BJ (cell line): Measurements from ENCODE around the gene AKAP6. TPM values are rescaled to one million over a fixed set of nuclear protein-coding genes. Genes with fewer than 3 reads are reported as not detected.

ENCODE experiments used
- CTCF ChIA-PET: fragments of 350-600 bp; formaldehyde crosslinking; extraction: SDS; loops from one replicate; lab custom pipeline; 2021; ENCODE audit warnings: antibody characterized with exemption, inconsistent platforms; lab: Yijun Ruan, JAX
- POLR2A ChIA-PET: fragments of 300-600 bp; sonication (Branson Sonifier 250); formaldehyde crosslinking; extraction: SDS; loops from one replicate; lab custom pipeline; 2021; ENCODE audit warnings: antibody characterized with exemption; lab: Charles Lee
- DNase-seq: peaks from one replicate; pipeline ENCODE4 v3.0.0-alpha.2; 2011; ENCODE audit warnings: low read depth
- H3K27me3 ChIP-seq: 2 replicates; pipeline ENCODE4 v1.6.0; 2011; ENCODE audit warnings: low read length; ENCODE audit not compliant: control insufficient read depth, insufficient read depth
- H3K36me3 ChIP-seq: 2 replicates; pipeline ENCODE4 v1.5.1; 2011; ENCODE audit warnings: low read length; ENCODE audit not compliant: control insufficient read depth, insufficient read depth
- H3K4me3 ChIP-seq: 2 replicates; pipeline ENCODE4 v1.5.1; 2011; ENCODE audit warnings: low read depth, mild to moderate bottlenecking, control low read depth, low read length
- CTCF ChIP-seq: IDR thresholded peaks from 2 replicates; pipeline ENCODE4 v1.5.1; 2011; ENCODE audit warnings: low read depth, mild to moderate bottlenecking, control low read depth, inconsistent platforms, low read length, moderate library complexity; ENCODE audit not compliant: insufficient read depth
- polyA plus RNA-seq: library from polyadenylated mRNA; depleted of rRNA; stranded (reverse); fragments of >200 nt; gene quantifications from 2 replicates; pipeline ENCODE4 v1.2.3, GENCODE V29; 2011

Gene AKAP6
- polyA plus RNA-seq, 1 experiment, result 18.5 TPM

- TF ChIP-seq CTCF, result no peak
- CTCF ChIA-PET, result interaction anchor here (0.6 to 1.3 kb wide), 2 partner anchors 9 to 16 kb away, joined by 3 to 4 read pairs; no protein-coding TSS in a partner anchor
- no peak overlapping the region for H3K4me3 ChIP-seq
Observed at GRCh38 chr14:32310876-32311275, 18.2 kb upstream of the AKAP6 start.

GRCh38 chr14:32311294-32312009 lies 17.6 kb upstream of the AKAP6 start:
- no peaks in the 10 kb centered on the region for H3K27me3 ChIP-seq
- POLR2A ChIA-PET, result no interaction called here
- no peak overlapping the region for H3K4me3 ChIP-seq
- TF ChIP-seq CTCF, result no peak
- no peaks in the 10 kb centered on the region for H3K36me3 ChIP-seq
- CTCF ChIA-PET, result interaction anchor here (0.6 to 1.3 kb wide), 2 partner anchors 9 to 15 kb away, joined by 3 to 4 read pairs; no protein-coding TSS in a partner anchor
- no peak for DNase-seq

More at GRCh38 chr14:32310876-32311275, 18.2 kb upstream of the AKAP6 start:
- POLR2A ChIA-PET, result no interaction called here
- DNase-seq, result no peak
- Histone ChIP-seq H3K27me3 (no peaks in the 10 kb centered on the region), H3K36me3 (no peaks in the 10 kb centered on the region)

- ChIA-PET CTCF (interaction anchor here (1.3 kb wide), 1 partner anchor 8 kb away, joined by 4 read pairs; no protein-coding TSS in a partner anchor), POLR2A (no interaction called here)
- Histone ChIP-seq H3K27me3 (no peaks in the 10 kb centered on the region), H3K36me3 (no peaks in the 10 kb centered on the region), H3K4me3 (no peak overlapping the region)
- DNase-seq, result no peak
- no peak for TF ChIP-seq CTCF
Observed at GRCh38 chr14:32312010-32312331, 17.1 kb upstream of the AKAP6 start.

GRCh38 chr14:32313844-32314376 lies 15.2 kb upstream of the AKAP6 start:
- POLR2A ChIA-PET, result no interaction called here
- DNase-seq, result no peak
- no peak overlapping the region for H3K4me3 ChIP-seq
- no peak for TF ChIP-seq CTCF
- no peaks in the 10 kb centered on the region for H3K36me3 ChIP-seq
- H3K27me3 ChIP-seq, result no peaks in the 10 kb centered on the region
- CTCF ChIA-PET, result interaction anchor here (0.7 to 1.4 kb wide), 2 partner anchors 10 to 247 kb away, joined by 3 to 6 read pairs; no protein-coding TSS in a partner anchor

GRCh38 chr14:32318087-32318795 lies 10.9 kb upstream of the AKAP6 start:
- no peak overlapping the region for H3K4me3 ChIP-seq
- H3K27me3 ChIP-seq, result no peaks in the 10 kb centered on the region; the same call in 1 of the 2 replicates
- no peak for TF ChIP-seq CTCF
- POLR2A ChIA-PET, result no interaction called here
- CTCF ChIA-PET, result no interaction called here
- H3K36me3 ChIP-seq, result no peaks in the 10 kb centered on the region
- DNase-seq, result no peak
